AG04449 (cell line): ENCODE measurements around the gene SLCO4C1.

Source experiments
- CTCF ChIA-PET: fragments of 350-600 bp; formaldehyde crosslinking; extraction: SDS; loops from one replicate; lab custom pipeline; 2021; ENCODE audit warnings: antibody characterized with exemption; lab: Yijun Ruan, JAX
- POLR2A ChIA-PET: fragments of 400-600, 350-600 bp; formaldehyde crosslinking; extraction: SDS; loops from one replicate; lab custom pipeline; 2020; ENCODE audit warnings: antibody characterized with exemption, inconsistent platforms; lab: Yijun Ruan, JAX
- DNase-seq: peaks from one replicate; pipeline ENCODE4 v3.0.0-alpha.2; 2010; ENCODE audit warnings: low read depth, low spot score
- H3K4me3 ChIP-seq: 2 replicates; pipeline ENCODE4 v1.5.1; 2011; ENCODE audit warnings: low read depth, mild to moderate bottlenecking, control low read depth, low read length
- TF ChIP-seq, protein P1 (sequence below): IDR thresholded peaks from one replicate; pipeline ENCODE4 v1.5.1; 2011; ENCODE audit warnings: mild to moderate bottlenecking, moderate library complexity, low read length, control low read depth, inconsistent platforms; ENCODE audit not compliant: insufficient read depth; ENCODE audit errors: missing control alignments

The SLCO4C1 gene

DNA sequence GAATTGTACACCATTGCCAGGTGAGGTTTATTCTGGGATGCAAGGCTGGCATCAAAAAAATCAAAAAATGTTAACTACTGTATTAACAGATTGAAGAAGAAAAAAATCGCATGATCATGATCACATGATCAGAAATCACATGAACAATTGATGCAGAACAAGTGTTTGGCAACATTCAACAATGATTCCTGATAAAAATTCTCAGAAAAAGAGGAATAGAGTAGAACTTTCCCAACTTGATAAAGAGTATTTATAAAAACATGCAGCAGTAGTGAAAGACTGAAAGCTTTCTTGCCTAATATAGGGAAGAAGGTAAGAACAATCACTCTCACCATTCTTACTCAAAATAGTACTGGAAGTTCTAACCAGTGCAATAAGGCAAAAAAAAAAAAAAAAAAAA, 16.4 kb downstream of the SLCO4C1 start:
- no peak overlapping the region for H3K4me3 ChIP-seq
- ChIA-PET CTCF (no interaction called here), POLR2A (no interaction called here)
- TF ChIP-seq, protein P1, sequence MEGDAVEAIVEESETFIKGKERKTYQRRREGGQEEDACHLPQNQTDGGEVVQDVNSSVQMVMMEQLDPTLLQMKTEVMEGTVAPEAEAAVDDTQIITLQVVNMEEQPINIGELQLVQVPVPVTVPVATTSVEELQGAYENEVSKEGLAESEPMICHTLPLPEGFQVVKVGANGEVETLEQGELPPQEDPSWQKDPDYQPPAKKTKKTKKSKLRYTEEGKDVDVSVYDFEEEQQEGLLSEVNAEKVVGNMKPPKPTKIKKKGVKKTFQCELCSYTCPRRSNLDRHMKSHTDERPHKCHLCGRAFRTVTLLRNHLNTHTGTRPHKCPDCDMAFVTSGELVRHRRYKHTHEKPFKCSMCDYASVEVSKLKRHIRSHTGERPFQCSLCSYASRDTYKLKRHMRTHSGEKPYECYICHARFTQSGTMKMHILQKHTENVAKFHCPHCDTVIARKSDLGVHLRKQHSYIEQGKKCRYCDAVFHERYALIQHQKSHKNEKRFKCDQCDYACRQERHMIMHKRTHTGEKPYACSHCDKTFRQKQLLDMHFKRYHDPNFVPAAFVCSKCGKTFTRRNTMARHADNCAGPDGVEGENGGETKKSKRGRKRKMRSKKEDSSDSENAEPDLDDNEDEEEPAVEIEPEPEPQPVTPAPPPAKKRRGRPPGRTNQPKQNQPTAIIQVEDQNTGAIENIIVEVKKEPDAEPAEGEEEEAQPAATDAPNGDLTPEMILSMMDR: no peak
- DNase-seq: no peak

- TF ChIP-seq, protein P1: no peak
- H3K4me3 ChIP-seq: no peak overlapping the region
- POLR2A ChIA-PET: no interaction called here
- no peak for DNase-seq
- CTCF ChIA-PET: no interaction called here
These were observed 17.9 kb downstream of the SLCO4C1 start for GRCh38 chr5:102278231-102278630.

GRCh38 chr5:102277144-102277543, 18.9 kb downstream of the SLCO4C1 start:
- ChIA-PET POLR2A (no interaction called here), CTCF (no interaction called here)
- no peak for DNase-seq
- no peak overlapping the region for H3K4me3 ChIP-seq
- TF ChIP-seq, protein P1: no peak

DNA sequence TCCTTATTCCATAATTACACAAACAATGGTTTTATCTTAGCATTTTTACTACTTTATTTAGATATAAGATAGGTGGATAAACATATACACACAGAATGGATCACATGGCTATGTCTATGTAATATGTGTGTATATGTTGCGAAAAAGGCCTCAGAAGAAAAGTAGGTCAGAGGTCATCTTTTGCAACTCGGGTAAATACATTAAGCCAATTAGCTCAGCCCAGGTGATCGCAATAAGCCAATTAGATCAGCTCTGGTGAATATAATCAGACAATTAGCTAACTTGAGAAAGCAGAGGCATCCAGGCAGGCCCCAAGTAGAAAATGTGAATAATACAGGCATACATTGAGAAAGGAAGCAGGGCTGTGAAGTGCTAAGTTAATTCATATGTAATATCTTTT, 24.3 kb downstream of the SLCO4C1 start:
- CTCF ChIA-PET: no interaction called here
- no peak for DNase-seq

DNA sequence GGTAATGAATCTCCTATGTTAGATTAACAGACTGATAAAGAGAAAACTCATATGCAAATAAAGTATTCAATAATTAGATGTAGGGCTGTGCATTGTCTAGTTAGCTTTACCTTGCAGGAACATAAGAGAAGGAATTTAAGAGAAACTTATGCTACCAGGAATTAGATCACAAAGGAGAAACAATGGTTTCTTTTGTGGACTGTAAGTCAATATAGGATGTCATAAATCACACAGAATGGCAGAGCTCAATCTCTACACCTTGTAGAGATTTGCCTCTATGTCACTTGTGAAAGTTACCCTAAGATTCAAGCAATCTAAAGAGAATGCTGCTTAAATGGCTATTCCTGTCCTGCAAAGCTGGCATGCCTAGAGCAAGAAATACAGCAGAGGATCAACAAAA, 26.0 kb downstream of the SLCO4C1 start:
- ChIA-PET POLR2A (no interaction called here), CTCF (no interaction called here)
- no peak for DNase-seq
- TF ChIP-seq, protein P1: no peak
- no peak overlapping the region for H3K4me3 ChIP-seq

More for the DNA sequence above, 24.3 kb downstream of the SLCO4C1 start:
- TF ChIP-seq, protein P1: no peak
- H3K4me3 ChIP-seq: no peak overlapping the region
- POLR2A ChIA-PET: no interaction called here

DNA sequence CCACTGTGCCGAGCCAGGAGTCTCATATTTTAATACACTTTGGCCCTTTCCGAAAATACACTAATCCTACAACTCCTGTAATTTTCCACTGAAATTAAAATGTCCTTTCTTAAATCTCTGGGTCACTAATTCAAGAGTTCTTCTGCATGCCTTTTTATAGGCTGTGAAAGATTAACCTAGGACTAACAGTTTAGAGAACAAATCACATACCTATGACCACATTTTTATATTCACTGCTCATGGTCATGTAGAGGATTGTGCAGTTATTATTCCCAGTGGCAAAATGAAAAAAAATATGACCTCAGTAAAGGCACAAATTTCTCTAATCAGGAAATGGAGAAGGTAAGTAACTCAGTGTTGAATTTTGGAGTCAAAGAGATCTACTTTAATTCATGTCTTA, 33.4 kb downstream of the SLCO4C1 start:
- no peak for DNase-seq
- ChIA-PET CTCF (no interaction called here), POLR2A (no interaction called here)
- TF ChIP-seq, protein P1: no peak
- no peak overlapping the region for H3K4me3 ChIP-seq
